ENCODE results near the gene PTGER2. TPM values are rescaled to one million over a fixed set of nuclear protein-coding genes. Genes with fewer than 3 reads are reported as not detected.

PTGER2 gene
- total RNA-seq, 1 experiment from 2014 or later, result 2.5 TPM

DNA sequence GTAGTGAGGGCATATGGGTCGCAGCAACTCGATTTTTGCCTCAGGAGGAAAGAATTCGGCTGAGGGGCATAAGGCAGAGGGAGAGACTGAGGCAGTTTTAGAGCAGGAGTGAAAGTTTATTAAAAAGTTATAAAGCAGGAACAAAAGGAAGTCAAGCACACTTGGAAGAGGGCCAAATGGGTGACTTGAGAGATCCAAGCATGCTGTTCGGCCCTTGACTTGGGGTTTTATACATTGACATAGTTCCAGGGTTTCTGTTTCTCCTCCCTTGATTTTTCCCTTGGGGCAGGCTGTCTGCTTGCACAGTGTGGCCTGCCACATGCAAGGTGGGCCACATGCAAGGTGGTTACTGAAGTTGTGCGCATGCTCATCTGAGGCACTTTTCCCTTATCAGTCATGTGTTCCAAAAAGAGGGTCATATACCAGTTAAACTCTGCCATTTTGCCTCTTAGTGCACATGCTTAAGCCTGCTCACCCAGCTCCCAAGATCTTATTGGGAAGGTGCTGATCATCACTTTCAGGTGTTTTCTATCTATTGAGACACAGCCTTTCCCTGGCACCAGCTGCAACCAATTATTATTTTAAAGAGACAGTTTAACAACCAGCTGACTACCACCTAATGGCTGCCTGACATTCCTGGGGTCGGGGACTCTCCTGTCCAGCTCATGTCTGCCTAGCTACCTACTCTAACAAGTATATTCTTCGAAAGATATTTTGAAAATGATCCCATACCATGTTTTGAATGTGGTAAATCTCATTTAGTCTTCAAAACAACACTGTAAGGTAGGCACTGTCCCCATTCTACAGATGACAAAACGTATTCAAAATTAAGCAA lies 19.9 kb downstream of the PTGER2 start:
- Histone ChIP-seq H3K9me3 (replicated peaks) (no peaks in the 10 kb centered on the region), H3K27ac (no peak overlapping the region), H3K4me3 (no peak overlapping the region), H3K4me1 (replicated peaks) (peaks cover 41% of the 10 kb centered on the region), H3K36me3 (no peaks in the 10 kb centered on the region), H3K27me3 (replicated peaks) (no peaks in the 10 kb centered on the region)
- DNase-seq (ENCODE audit: low read depth in 1 of 2, low spot score in 2 of 2), result no peak

DNA sequence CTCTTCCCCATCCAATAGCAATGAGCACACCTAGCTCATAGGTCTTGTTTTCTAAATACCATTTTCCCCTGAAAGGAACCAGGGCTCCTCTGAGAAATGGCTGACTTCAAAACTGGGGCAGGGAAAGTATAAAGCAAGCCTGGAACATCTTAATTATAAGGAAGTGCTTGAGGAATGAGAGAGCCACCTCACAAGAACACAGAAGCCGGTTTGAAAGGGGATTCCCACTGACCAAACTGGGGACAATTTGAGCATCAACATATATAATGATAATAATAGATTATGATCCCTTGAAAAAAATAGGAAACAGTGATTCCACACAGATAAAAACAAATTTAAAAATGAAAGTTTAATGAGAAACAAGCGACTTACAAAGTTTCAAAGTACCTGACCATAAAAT lies 22.1 kb downstream of the PTGER2 start:
- Histone ChIP-seq H3K36me3 (no peaks in the 10 kb centered on the region), H3K4me1 (replicated peaks) (peaks cover 36% of the 10 kb centered on the region), H3K27me3 (replicated peaks) (no peaks in the 10 kb centered on the region), H3K4me3 (no peak overlapping the region), H3K9me3 (replicated peaks) (no peaks in the 10 kb centered on the region), H3K27ac (no peak overlapping the region)
- DNase-seq (ENCODE audit: low read depth in 1 of 2, low spot score in 2 of 2), result no peak

DNA sequence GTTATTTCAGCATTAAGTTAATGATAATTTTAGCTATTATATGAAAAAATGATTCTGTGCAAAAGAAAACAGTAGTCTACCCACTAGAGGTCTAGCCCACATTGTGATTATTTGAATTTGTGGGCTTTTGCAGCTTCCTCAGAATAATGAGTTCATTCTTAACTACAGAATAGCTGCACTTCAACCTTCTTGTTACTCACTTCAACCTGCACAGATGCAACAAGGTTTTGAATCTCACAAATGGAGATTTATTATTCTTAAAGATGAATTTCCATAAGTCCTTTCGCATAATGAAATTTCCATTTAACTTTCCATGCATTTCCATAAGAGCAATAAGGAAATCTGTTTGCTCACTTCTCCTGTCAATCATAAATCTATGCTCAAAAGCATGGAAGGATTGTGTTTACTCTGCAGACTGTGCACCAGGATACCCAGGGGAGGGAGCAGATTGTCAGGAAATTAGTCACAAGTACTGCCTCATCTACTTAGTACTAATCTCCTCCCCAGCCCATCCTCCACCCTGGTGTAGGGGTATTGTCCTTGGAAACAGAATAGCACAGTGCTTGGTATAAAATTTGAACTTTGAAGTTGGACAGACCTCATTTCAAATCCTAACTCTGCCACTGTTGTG lies 24.1 kb downstream of the PTGER2 start:
- Histone ChIP-seq H3K9me3 (replicated peaks) (no peaks in the 10 kb centered on the region), H3K4me3 (no peak overlapping the region), H3K36me3 (no peaks in the 10 kb centered on the region), H3K27me3 (replicated peaks) (no peaks in the 10 kb centered on the region), H3K4me1 (replicated peaks) (peaks cover 27% of the 10 kb centered on the region), H3K27ac (no peak overlapping the region; the same call in 1 of the 2 replicates)
- DNase-seq (ENCODE audit: low read depth in 1 of 2, low spot score in 2 of 2), result peak; percentile 28 to 55

GRCh38 chr14:52339262-52339661 lies 25.1 kb downstream of the PTGER2 start:
- no peaks in the 10 kb centered on the region for H3K27me3 ChIP-seq (replicated peaks)
- H3K4me1 ChIP-seq (replicated peaks), result peaks cover 21% of the 10 kb centered on the region
- no peaks in the 10 kb centered on the region for H3K36me3 ChIP-seq
- no peak for DNase-seq (ENCODE audit: low read depth in 1 of 2, low spot score in 2 of 2)
- H3K27ac ChIP-seq, result no peak overlapping the region
- no peak overlapping the region for H3K4me3 ChIP-seq
- H3K9me3 ChIP-seq (replicated peaks), result no peaks in the 10 kb centered on the region

- Histone ChIP-seq H3K9me3 (replicated peaks) (no peaks in the 10 kb centered on the region), H3K4me1 (replicated peaks) (peaks cover 19% of the 10 kb centered on the region), H3K27ac (no peak overlapping the region), H3K4me3 (no peak overlapping the region), H3K27me3 (replicated peaks) (no peaks in the 10 kb centered on the region), H3K36me3 (no peaks in the 10 kb centered on the region)
- peak; percentile 18 to 53 for DNase-seq (ENCODE audit: low read depth in 1 of 2, low spot score in 2 of 2)
Measured at GRCh38 chr14:52342849-52343596, 28.9 kb downstream of the PTGER2 start.

GRCh38 chr14:52346778-52347177 lies 32.7 kb downstream of the PTGER2 start:
- Histone ChIP-seq H3K27me3 (replicated peaks) (no peaks in the 10 kb centered on the region), H3K36me3 (no peaks in the 10 kb centered on the region), H3K4me1 (replicated peaks) (peaks cover 47% of the 10 kb centered on the region), H3K27ac (no peak overlapping the region), H3K9me3 (replicated peaks) (no peaks in the 10 kb centered on the region), H3K4me3 (no peak overlapping the region)
- DNase-seq (ENCODE audit: low read depth in 1 of 2, low spot score in 2 of 2), result no peak

- Histone ChIP-seq H3K4me1 (replicated peaks) (peaks cover 51% of the 10 kb centered on the region), H3K27me3 (replicated peaks) (no peaks in the 10 kb centered on the region), H3K4me3 (no peak overlapping the region), H3K27ac (peak overlapping the region; percentile 72), H3K36me3 (no peaks in the 10 kb centered on the region), H3K9me3 (replicated peaks) (no peaks in the 10 kb centered on the region)
- DNase-seq (ENCODE audit: low read depth in 1 of 2, low spot score in 2 of 2), result no peak
Measured at GRCh38 chr14:52348279-52348678, 34.2 kb downstream of the PTGER2 start.

DNA sequence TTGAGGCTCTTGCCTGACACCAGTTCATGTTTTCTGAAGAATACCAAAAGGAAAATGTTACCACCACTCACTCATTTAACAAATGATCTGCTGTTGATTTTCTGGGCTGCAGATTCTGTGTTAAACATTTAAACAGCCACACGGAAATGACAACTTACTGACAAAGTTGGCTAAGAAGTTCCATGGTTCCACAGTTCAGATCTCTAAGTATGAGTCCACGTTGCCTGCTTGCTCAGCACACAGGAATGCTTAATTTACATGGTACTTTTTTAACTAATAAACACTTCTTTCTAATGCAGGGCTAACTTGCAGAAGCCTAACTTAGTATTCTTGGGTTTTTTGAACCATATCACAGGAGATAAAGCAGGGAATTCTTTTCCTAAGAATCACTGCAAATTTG lies 34.7 kb downstream of the PTGER2 start:
- DNase-seq (ENCODE audit: low read depth in 1 of 2, low spot score in 2 of 2), result peak; percentile 49 to 67
- H3K27ac ChIP-seq, result peak overlapping the region; percentile 72
- H3K9me3 ChIP-seq (replicated peaks), result no peaks in the 10 kb centered on the region
- no peaks in the 10 kb centered on the region for H3K27me3 ChIP-seq (replicated peaks)
- H3K36me3 ChIP-seq, result no peaks in the 10 kb centered on the region
- no peak overlapping the region for H3K4me3 ChIP-seq
- peaks cover 49% of the 10 kb centered on the region for H3K4me1 ChIP-seq (replicated peaks)

DNA sequence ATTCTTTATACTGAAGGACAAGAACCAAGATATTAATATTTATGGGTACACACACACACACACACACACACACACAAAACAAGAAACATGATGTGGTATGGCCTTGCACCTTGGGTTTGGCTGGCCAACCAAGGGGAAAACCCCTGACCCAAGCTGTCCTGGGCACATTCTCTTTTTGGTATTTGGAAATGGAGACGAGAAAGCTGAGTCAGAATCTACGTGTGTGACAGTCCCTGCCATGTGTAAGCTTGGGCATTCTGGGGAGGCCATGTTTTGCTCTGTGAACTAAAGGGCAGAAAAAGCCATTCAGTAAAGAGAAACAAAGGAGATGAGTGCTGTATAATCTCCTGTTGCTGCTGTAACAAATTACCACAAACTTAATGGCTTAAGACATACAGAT lies 35.6 kb downstream of the PTGER2 start:
- Histone ChIP-seq H3K36me3 (no peaks in the 10 kb centered on the region), H3K27ac (peak overlapping the region; percentile 72), H3K9me3 (replicated peaks) (no peaks in the 10 kb centered on the region), H3K4me3 (no peak overlapping the region), H3K27me3 (replicated peaks) (no peaks in the 10 kb centered on the region), H3K4me1 (replicated peaks) (peaks cover 55% of the 10 kb centered on the region)
- DNase-seq (ENCODE audit: low read depth in 1 of 2, low spot score in 2 of 2), result peak in 1 of 2 experiments; percentile 14

- no peak for DNase-seq (ENCODE audit: low read depth in 1 of 2, low spot score in 2 of 2)
- Histone ChIP-seq H3K4me3 (no peak overlapping the region), H3K36me3 (no peaks in the 10 kb centered on the region), H3K9me3 (replicated peaks) (no peaks in the 10 kb centered on the region), H3K4me1 (replicated peaks) (peaks cover 62% of the 10 kb centered on the region), H3K27me3 (replicated peaks) (no peaks in the 10 kb centered on the region), H3K27ac (no peak overlapping the region)
Measured at GRCh38 chr14:52350445-52350844, 36.3 kb downstream of the PTGER2 start.

DNA sequence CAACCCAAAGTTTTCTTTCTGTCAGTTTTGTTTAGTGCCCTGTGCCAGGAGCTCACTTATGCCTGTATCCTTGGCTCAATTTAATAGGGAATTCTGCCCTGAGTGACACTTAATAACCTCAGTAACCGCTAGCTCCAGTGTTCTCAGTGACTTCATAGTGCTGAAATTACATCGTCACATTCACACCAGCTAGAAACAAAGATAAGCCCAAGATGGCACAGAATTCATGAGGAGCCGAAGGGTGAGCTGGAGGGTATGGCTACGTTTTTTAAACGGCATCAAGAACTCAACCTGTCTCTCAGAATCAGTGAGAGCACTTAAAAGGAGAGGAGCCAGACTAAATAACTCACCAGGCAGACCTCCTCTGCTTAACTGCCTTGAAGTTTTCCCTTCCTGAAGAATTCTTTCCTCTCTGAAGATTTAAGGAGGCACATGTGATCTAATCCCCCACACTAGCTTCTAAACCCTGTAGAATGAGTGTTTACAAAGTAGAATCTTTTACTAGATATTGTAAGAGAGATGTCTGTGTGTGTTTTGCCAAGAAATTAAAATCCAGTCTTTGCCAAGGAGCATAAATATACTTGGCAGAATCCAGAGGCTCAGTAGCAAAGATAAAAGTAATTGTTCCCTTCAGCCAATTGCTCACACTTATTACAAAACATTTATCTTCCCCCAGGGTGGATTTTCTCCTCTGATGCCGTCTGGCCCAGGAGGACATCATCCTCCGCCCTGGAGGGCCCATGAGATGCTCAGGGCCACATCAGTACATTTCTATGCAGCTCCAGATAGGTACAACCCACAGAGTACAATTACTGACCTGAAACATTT lies 37.3 kb downstream of the PTGER2 start:
- peak in 1 of 2 experiments; percentile 64 for DNase-seq (ENCODE audit: low read depth in 1 of 2, low spot score in 2 of 2)
- Histone ChIP-seq H3K27ac (peak overlapping the region; percentile 53), H3K36me3 (no peaks in the 10 kb centered on the region), H3K27me3 (replicated peaks) (no peaks in the 10 kb centered on the region), H3K4me1 (replicated peaks) (peaks cover 71% of the 10 kb centered on the region), H3K9me3 (replicated peaks) (no peaks in the 10 kb centered on the region), H3K4me3 (no peak overlapping the region)

DNA sequence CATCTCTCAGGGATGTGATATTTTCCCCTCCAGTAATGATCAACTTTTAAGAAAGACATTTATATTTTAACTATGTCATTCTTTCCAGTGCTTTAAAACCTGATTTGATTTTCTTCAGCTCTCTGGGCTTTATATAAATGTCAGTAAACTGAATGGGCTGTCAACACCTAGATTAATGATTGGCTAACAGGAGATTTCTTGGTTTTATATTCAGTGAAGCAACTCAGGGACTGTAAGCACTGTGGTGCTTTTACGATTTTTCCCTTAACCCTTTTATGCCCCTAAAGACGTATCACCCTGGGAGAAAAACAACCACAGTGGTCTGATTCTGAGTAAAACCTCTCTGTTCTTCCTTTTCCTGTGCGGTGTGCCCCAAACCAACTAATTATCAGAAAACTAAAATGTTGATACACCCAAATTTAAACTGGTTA lies 38.0 kb downstream of the PTGER2 start:
- Histone ChIP-seq H3K4me3 (no peak overlapping the region), H3K27ac (peak overlapping the region; percentile 53; the same call in 1 of the 2 replicates), H3K9me3 (replicated peaks) (no peaks in the 10 kb centered on the region), H3K36me3 (no peaks in the 10 kb centered on the region), H3K27me3 (replicated peaks) (no peaks in the 10 kb centered on the region), H3K4me1 (replicated peaks) (peaks cover 71% of the 10 kb centered on the region)
- peak in 1 of 2 experiments; percentile 12 for DNase-seq (ENCODE audit: low read depth in 1 of 2, low spot score in 2 of 2)

GRCh38 chr14:52352569-52352968 lies 38.5 kb downstream of the PTGER2 start:
- H3K4me1 ChIP-seq (replicated peaks), result peaks cover 71% of the 10 kb centered on the region
- no peaks in the 10 kb centered on the region for H3K9me3 ChIP-seq (replicated peaks)
- H3K36me3 ChIP-seq, result no peaks in the 10 kb centered on the region
- H3K27me3 ChIP-seq (replicated peaks), result no peaks in the 10 kb centered on the region
- H3K4me3 ChIP-seq, result no peak overlapping the region
- peak in 1 of 2 experiments; percentile 16 for DNase-seq (ENCODE audit: low read depth in 1 of 2, low spot score in 2 of 2)
- H3K27ac ChIP-seq, result no peak overlapping the region

Data from SJSA1 (cell line).